Bronchial epithelial cell (primary cell): ENCODE measurements around the gene TLL1. TPM values are rescaled to one million over a fixed set of nuclear protein-coding genes. Genes with fewer than 3 reads are reported as not detected.

Experiments
- DNase-seq: peaks from one replicate; pipeline ENCODE4 v3.0.0-alpha.2; 2010; ENCODE audit warnings: low read depth
- FAIRE-seq: peaks from 2 replicates; lab custom pipeline; 2011; peaks lifted over from hg19 to GRCh38; lab: Jason Lieb, UNC
- H3K27me3 ChIP-seq: 2 replicates; pipeline ENCODE4 v1.5.1; 2011; ENCODE audit warnings: low read length; ENCODE audit not compliant: control insufficient read depth, insufficient read depth
- H3K36me3 ChIP-seq: 2 replicates; pipeline ENCODE4 v1.5.1; 2011; ENCODE audit warnings: low read length; ENCODE audit not compliant: control insufficient read depth, insufficient read depth
- H3K4me3 ChIP-seq: 2 replicates; pipeline ENCODE4 v1.5.1; 2011; ENCODE audit warnings: mild to moderate bottlenecking, low read depth, low read length, control low read depth
- CTCF ChIP-seq: IDR thresholded peaks from 2 replicates; pipeline ENCODE4 v1.5.1; 2011; ENCODE audit warnings: mild to moderate bottlenecking, moderate library complexity, low read length, control low read depth, inconsistent platforms; ENCODE audit not compliant: insufficient read depth, severe bottlenecking
- total RNA-seq: library from RNA; depleted of rRNA; stranded (reverse); fragments of >200 nt; gene quantifications from 2 replicates; pipeline ENCODE4 v1.2.1, GENCODE V29; 2014

The TLL1 gene
- total RNA-seq, 1 donor from 2014 or later = 0.53 TPM

DNA sequence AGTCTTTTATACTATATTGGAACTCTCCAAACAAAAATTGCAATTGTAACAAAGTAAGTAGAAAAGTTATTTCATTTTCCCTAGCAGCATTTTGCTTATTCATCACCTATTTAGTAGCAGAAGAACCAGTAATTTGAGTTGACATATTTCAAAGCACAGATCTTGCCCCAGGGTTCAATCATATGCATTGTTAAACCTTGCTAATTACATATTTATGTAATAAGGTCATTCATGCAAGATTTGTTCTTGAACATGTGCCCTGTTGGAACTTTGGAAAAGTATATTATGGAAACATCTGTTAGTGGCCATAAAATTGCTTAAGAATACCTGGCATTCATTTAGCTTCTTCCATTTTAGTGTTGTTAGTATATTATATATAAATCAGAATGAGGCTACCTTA lies 191.7 kb downstream of the TLL1 start:
- DNase-seq = peak; percentile 90
- H3K36me3 ChIP-seq = no peaks in the 10 kb centered on the region
- no peak overlapping the region for H3K4me3 ChIP-seq
- no peaks in the 10 kb centered on the region for H3K27me3 ChIP-seq
- no peak for FAIRE-seq
- no peak for TF ChIP-seq CTCF

DNA sequence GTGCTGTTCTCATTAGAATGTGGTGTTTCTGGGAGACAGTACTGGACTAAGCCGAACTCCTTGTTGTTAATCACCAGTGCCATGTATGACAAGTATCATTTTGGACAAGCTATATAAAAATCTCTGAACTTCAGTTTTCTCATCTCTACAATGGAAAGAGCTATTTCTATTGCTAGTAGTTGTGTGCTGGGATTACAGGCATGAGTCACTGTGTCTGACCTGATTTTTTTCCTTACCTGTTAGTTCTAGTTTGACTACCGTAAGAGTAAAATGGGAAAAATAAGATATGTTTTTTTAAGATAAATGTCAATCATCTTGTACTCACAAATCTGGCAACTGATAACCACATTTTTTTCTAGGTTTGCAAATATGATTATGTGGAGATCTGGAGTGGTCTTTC lies 192.3 kb downstream of the TLL1 start:
- DNase-seq (peak; percentile 69), FAIRE-seq (no peak)
- H3K36me3 ChIP-seq = no peaks in the 10 kb centered on the region
- no peak overlapping the region for H3K4me3 ChIP-seq
- no peak for TF ChIP-seq CTCF
- no peaks in the 10 kb centered on the region for H3K27me3 ChIP-seq

DNA sequence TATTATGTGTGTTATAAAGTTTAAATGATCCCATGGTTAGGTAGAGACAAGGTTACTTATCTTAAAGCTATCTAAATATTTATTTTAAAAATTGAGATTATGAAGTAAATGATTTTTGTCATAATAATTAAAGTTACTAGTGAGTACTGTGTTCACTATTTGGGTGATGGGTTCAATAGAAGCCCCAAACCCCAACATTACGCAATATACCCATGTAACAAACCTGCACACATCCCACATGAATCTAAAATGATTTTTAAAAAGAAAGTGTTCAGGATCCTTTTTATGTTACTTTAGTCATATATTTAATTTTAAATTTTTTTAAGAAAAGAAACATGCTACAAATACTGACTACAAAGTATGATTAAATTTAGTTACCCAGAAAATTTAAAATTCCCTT lies 193.9 kb downstream of the TLL1 start:
- no peak for DNase-seq
- no peak for FAIRE-seq
- no peak for TF ChIP-seq CTCF
- Histone ChIP-seq H3K4me3 (no peak overlapping the region), H3K27me3 (no peaks in the 10 kb centered on the region), H3K36me3 (no peaks in the 10 kb centered on the region)

- Histone ChIP-seq H3K27me3 (no peaks in the 10 kb centered on the region), H3K4me3 (no peak overlapping the region), H3K36me3 (no peaks in the 10 kb centered on the region)
- no peak for DNase-seq
- TF ChIP-seq CTCF = no peak
- FAIRE-seq = no peak
Measured at GRCh38 chr4:166067915-166068314, 194.9 kb downstream of the TLL1 start.

DNA sequence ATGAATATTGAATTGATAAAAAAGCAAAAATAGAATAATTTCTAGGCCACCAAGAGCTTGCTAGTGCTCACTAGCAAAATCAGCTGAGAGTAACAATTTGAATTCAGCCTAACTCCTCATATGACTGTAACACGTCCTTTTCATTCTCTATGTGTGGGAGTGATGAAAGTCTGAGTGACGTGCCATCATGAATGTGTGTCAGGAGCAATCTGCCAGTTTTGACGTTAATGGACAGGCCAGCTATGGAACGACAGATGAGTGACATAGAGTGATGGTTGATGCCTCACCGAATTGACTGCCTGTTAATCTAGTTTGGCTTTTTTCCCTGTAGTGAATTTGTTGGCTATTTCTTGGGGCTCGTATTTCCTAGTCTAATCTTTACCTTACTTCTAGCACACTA lies 200.7 kb downstream of the TLL1 start:
- no peaks in the 10 kb centered on the region for H3K36me3 ChIP-seq
- peak; percentile 50 for FAIRE-seq
- TF ChIP-seq CTCF = no peak
- no peaks in the 10 kb centered on the region for H3K27me3 ChIP-seq
- no peak for DNase-seq
- H3K4me3 ChIP-seq = no peak overlapping the region

- no peaks in the 10 kb centered on the region for H3K36me3 ChIP-seq
- no peak for DNase-seq
- no peaks in the 10 kb centered on the region for H3K27me3 ChIP-seq
- no peak overlapping the region for H3K4me3 ChIP-seq
- TF ChIP-seq CTCF = no peak
- FAIRE-seq = no peak
Measured at GRCh38 chr4:166075599-166075998, 202.6 kb downstream of the TLL1 start.
